Fibroblast of skin of right biceps (primary cell): ENCODE data around the gene LGALS8.
"Not testable (repeated sequence)": the region's sequence is repeated elsewhere in the genome, so short reads cannot be mapped to it uniquely, and the experiment has no call there.

Source experiments
- DNase-seq: peaks from one replicate; pipeline ENCODE4 v3.0.0-alpha.2; 2013

Gene LGALS8

DNA sequence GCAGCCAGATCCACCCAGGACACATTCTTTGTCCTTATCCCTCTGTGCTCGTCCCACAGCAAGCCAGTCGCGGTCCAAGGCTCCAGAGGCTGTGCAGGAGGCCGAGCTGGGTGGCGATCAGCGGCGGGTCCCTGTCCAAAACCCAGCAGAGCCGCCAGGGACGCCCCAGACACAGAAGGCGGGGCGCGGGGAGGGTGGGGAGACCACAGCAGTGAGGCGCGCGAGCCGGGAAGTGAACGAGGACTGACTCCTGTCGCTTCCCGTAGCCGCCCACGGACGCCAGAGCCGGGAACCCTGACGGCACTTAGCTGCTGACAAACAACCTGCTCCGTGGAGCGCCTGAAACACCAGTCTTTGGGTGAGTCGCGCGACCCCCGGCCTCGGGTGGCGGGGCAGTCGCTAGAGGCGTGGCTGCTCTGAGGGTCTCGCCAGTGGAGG lies at the start of gene LGALS8:
TSS of gene LGALS8 (plus strand) at position 279 of the 438 bp plus-strand sequence. CDS start 2,089 bp downstream, outside the sequence.
- DNase-seq, result peak; percentile 82

DNA sequence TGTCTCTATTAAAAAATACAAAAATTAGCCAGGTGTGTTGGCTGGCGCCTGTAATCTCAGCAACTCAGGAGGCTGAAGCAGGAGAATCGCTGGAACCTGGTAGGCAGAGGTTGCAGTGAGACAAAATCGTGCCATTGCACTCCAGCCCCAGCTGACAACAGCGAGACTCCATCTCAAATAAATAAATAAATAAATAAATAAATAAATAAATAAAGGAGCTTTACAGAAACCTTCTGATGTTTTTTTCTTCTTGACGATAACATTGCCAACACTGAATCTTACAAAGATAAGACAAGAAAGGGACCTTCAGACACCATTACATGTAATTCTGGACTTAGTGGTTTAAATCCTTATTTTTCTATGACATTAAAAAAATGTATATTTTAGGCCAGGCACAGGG lies 47.8 kb upstream of the LGALS8 start:
- no peak for DNase-seq

DNA sequence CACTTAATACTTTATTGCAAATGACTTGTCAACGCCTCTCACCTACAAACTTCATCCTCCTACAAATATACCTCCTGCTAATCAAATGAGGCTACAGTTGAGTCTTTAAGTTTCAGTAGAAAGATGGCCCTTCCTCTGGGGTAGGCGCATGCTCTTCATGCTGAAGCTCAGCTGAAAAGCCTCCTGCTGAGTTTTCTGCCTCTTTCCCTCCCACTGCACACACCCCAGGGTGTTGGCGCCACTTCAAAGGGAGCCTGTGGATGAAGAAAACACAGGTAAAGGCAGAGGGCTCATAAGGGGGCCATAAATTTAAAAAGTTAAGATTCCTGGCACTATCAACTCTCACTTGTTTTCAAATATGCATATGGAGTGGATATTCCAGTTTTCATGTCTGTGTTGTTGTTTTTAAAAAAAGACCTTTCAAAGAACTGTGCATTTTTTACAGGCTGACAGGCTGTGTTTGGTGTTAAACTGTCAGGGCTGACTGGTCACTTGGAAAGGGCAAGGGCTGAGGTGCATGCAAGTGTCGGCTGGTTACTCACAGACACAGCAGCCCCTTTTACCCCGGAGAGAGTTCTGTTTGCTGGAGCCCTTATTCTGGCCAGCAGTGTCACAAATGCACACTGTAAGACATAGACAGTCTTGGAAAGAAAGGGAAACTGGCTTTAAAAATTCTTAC lies 42.9 kb upstream of the LGALS8 start:
- DNase-seq, result no peak

DNA sequence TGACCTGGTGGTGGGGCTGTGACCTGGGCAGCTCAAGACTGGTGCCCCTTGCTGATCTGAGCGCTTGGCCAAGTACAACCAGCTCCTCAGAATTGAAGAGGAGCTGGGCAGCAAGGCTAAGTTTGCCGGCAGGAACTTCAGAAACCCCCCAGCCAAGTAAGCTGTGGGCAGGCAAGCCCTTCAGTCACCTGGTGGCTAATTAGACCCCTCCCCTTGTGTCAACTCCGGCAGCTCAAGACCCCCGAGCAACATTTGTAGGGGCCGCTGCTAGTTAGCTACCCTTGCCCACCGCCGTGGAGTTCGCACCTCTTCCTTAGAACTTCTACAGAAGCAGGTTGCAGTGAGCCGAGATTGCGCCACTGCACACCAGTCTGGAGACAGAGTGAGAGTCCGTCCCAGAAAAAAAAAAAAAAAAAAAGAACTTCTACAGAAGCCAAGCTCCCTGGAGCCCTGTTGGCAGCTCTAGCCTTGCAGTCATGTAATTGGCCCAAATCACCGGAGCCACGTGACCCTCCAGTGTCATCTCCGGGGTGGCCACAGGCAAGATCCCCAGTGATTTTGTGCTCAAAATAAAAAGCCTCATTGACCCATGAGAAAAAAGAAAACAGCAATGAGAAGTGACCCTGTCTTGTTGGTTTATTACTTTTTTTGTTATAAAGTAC lies 39.3 kb upstream of the LGALS8 start:
- no peak for DNase-seq

DNA sequence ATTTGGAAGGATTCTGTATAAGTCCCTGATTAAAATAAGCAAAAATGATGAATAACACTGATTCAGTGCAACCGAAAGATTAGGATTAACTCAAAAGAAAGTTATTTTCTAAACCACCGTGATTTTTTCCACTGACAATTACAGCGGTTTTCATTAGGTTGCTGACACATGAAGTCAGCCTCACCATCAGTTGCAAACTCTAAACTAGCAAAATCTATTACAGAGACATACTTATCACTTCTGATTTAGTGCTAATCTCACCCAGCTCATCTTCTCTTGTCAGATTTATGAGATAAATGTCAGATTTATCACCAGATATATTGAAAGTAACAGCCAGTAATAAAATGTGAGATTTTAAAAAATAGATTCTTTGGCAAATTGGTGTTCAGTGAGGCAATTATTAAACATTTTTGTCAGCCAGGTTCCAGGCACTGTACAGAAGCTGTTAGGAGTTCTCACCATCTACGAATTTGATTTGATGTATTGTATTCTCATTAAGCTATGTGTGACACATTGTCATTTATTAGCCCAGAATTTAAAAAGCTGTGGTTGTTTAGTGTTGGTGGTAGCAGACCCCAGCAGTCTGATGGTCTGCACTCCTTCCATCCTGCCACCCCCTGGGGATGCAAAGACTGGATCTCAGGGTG lies 37.3 kb upstream of the LGALS8 start:
- no peak for DNase-seq

DNA sequence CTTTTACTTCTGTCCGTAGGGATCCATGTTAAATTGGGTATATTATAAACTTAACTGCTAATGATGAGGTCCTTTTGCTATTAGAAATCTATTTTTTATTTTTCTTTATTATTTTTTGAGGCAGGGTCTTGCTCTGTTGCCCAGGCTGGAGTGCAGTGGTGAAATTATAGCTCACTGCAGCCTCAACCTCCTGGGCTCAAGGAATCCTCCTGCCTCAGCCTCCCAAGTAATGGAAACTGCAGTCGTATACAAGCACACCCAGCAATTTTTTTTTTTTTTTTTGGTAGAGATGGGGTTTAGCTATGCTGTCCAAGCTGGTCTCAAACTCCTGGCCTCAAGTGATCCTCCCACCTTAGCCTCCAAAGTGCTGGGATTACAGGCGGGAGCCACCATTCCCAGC lies 34.6 kb upstream of the LGALS8 start:
- DNase-seq, result not testable (repeated sequence)

DNA sequence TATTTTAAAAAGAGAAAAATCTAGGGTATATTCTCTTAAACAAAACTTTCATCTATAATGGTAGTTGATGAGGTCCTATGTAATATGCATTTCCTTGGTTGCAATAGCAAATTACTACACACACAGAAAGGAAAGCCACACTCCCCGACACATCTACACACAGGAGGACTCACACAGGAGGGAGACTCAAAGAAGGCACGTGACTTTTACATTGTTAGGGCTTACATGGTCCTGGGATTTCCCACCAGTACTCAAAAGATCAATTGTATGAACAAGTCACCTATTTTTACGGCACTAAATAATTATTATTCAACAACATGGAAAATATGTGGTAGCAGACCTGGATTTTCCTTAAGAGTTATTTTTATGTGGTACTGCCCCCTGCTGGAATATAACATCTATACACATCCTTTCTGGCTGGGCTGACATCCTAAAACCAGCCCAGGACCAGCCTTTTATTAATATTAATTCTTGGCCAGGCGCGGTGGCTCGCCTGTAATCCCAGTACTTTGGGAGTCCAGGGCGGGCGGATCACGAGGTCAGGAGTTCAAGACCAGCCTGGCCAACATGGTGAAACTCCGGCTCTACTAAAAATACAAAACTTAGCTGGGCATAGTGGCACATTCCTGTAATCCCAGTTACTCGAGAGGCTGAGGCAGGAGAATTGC lies 33.9 kb upstream of the LGALS8 start:
- DNase-seq, result peak; percentile 38

DNA sequence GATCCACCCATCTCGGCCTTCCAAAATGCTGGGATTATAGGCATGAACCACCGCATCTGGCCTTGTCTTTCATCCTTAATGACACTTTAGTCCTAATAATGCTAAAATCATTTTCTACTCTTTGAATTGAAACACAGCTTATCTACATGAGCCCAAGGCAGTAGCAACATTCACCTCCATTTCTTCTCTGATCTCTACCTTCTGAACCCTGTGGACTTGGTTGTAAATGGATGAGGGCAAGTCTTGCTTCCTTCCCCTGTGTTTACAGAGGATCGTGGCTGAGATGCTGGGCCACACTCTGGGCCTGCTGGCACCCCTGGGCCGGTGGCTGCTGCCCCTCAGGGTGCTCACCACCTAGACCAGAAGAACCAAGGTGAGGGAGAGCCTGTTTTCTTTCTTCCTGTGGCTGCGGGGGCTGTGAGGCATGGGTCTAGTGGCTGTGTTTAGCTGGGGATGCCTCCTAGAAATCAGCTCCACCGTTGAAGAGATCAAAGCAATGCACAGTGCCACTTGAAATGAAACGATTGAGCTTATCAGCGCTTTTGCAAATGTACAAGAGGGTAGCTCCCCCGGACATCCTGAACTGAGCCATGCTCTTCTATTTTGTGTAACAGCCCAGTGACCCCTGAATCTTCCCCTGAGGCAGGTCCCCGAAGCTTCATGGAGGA lies 32.2 kb upstream of the LGALS8 start:
- DNase-seq, result no peak

DNA sequence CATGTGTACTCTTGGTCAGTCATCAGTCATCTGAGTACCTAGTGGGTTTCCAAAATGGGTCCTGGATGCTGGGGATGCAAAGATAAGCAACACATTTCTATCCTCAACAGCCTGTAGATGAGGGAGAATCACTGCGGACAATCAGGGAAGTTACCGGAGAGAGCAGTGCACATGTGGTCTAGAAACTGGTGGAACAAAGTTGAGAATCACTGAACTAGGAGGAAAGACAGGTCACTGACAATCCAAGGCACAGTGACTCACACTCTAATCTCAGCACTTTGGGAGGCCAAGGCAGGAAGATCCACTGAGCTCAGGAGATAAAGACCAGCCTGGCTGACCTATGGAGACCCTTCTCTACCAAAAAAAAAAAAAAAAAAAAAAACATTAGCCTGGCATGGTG lies 31.4 kb upstream of the LGALS8 start:
- no peak for DNase-seq

DNA sequence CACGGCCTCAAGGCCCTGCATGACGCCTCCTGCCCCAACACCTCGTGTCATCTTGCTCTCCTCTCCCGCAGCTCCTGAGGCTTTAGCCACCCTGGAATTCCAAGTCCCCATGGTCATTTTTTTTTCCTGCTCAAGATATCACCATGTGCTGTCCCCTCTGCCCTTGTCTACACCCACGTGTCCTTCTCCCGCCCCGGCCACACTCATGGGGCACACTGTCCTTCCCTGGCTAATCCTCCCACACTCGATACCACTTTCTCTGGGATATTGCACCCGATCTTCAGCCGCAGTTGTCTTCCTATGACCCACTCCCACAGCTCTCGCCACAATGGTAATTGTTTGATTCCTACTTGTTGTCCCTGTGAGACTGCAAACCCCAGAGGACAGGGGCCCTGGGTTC lies 29.7 kb upstream of the LGALS8 start:
- DNase-seq, result no peak

DNA sequence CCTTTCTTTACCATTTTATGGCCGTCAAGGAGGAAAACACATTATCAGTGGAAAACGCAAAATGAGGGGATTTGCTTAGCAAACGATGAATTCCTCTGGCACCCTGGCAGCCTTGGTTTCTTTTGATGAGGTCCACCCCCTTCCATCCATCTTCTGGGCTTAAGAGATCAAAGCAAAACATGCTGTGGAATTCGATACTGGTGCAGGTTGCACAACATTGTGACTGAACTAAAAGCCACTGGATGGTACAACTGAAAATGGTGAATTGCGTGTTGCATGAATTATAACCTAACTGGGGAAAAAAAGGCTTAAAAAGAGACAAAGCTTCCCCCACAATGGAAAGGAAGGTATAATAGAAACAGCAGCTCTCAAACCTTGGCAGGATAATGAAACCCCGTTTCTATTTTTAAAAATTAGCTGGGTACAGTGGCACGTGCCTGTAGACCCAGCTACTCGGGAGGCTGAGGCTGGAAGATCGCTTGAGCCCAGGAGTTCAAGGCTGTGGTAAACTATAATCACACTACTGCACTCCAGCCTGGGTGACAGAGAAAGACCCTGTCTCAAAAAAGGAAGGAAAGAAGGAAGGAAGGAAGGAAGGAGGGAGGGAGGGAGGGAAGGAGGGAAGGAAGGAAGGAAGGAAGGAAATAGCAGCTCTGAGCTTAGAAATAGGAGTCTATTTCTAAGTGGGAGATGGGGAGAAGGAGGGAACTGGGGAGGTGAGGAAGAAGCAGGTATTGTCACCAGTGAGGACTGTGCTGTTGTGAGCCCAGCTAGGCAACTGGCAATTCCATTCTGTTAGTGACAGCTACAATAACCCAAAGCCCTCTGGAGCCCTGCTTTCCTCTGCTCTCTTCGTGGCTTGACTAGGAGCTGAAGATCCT lies 29.0 kb upstream of the LGALS8 start:
- no peak for DNase-seq

DNA sequence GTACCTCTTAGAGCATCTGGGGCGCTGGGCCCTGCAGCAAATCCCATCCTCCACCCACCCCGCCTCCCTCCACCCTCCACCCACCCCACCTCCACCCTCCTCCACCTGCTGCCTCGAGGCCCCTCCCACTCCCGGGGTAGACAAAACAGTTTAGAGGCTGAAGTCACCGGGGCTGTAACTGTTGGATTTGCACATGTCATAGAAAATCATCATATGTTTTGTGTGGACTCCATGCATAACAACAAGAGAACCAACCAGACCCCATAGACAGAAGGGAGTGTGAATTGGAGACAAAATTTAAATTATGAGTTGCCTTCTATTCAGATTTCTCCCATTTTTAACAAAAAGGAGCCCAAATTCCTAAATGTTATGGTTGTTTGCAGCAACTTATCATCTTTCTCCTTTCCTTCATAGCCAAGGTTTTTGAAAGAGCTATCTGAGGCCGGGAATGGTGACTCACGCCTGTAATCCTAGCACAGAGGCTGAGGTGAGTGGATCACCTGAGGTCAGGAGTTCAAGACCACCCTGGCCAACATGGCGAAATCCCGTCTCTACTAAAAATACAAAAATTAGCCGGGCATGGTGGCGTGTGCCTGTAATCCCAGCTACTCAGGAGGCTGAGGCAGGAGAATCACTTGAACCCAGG lies 28.2 kb upstream of the LGALS8 start:
- no peak for DNase-seq

DNA sequence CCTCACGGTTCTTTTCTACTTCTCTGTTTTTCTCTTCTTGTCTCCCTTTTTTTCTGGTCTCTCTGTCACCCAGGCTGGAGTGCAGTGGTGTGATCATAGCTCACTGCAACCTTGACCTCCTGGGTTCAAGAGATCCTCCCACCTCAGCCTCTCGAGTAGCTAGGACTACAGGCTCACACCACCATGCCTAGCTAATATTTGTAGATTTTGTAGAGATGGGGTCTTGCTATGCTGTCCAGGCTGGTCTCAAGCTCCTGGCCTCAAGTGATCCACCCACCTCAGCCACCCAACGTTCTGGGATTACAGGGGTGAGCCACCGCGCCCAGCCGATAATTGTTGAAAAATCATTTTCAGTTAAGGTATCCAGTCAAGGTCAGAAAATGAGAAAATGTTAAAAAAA lies 25.9 kb upstream of the LGALS8 start:
- no peak for DNase-seq

DNA sequence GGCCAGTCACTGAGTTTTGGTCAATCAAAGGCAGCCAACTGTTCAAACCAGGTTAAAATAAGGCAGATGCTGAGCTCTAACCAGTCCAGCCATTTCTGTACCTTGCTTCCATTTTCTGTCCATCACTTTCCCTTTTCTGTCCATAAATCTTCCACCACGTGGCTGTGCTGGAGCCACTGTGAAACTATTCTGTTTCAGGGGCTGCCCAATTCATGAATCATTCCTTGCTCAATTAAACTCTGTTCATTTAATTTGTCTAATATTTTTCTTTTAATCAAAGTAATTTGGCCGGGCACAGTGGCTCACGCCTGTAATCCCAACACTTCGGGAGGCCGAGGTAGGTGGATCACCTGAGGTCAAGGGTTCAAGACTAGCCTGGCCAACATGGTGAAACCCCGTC lies 22.7 kb upstream of the LGALS8 start:
- DNase-seq, result no peak

DNA sequence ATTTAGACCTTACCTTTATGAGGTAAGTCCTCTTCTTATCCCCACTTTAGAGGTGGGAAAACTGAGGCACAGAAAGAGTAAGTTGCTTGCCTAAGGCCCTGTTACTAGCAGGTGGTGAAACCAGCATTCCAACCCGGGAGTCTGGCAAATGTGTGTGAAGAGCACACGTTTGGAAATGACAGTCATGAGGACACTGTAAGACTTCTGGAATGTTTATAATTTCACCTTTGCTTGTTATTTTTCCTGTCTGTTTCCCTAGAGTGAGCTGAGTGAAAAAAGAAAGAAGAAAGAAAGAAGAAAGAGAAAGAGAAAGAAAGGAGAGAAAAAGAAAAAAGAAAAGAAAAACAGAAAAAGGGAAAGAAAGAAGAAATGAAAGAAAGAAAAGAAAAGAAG lies 21.2 kb upstream of the LGALS8 start:
- peak; percentile 49 for DNase-seq

DNA sequence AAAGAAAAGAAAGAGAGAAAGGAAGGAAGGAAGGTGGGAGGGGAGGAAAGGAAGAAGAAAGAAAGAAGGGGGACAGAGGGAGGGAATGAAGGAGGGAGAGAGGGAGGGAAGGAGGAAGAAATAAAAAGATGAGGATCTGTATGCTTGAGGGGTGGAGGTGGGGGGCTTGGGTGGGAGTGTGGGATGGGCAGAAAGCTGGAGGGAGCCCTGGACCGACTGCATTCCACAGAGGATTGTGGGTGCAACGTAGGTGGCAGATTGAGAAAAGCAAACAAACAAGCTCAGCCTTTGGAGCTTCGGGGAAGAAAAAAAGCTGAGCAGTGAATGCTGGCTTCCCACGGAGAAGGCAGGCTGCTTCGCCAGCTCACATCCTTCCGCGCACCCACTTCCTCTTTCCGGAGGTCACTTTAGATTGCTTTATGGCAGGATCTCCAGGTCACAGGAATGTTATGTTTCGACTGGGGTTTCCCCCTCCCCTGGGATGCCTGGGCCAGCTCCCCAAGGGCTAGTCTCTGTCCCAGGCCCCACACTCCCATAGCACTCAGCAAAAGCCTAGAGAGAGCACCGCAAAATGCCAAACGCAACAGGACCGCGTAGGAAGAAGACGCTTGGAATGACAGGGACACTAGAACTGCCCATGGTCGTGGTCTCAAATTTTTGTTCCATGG lies 20.7 kb upstream of the LGALS8 start:
- peak; percentile 63 for DNase-seq

DNA sequence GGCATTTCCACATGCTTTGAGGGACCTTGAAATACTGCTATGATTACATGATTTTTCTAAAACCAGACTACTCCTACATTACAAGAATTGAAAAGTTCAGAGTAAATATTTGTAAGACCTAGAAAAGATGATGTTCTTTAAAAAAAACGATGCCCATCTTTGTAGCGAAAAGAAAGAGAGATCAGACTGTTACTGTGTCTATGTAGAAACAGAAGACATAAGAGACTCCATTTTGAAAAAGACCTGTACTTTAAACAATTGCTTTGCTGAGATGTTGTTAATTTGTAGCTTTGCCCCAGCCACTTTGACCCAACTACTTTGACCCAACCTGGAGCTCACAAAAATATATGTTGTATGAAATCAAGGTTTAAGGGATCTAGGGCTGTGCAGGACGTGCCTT lies 19.4 kb upstream of the LGALS8 start:
- not testable (repeated sequence) for DNase-seq

DNA sequence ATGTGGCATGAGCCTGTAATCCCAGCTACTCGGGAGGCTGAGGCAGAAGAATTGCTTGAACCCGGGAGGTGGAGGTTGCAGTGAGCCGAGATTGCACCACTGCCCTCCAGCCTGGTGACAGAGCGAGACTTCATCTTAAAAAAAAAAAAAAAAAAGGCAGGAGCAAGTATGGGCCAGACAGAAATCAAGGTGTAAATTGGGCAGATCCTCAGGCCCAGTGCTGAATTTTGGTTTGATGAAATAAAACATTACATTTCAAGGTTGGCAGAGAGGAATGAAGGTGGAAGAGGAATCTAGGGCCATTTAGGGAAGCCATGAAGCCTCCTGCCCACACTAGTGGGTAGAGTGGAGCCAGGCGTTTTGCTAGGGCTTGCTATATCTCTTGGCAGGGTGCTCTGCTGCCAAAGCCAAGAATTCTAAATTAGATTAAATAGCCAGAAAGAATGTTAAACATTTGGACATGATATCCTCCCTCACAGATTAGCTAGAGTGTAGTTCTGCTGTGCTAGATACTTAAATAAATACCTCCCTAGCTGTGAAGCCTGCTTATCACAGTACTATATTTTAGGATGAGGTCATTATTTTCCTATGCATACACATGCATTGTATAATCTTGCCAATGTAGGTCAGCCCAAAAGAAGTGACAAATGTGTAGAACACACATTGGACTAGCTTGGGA lies 16.6 kb upstream of the LGALS8 start:
- peak; percentile 31 for DNase-seq

DNA sequence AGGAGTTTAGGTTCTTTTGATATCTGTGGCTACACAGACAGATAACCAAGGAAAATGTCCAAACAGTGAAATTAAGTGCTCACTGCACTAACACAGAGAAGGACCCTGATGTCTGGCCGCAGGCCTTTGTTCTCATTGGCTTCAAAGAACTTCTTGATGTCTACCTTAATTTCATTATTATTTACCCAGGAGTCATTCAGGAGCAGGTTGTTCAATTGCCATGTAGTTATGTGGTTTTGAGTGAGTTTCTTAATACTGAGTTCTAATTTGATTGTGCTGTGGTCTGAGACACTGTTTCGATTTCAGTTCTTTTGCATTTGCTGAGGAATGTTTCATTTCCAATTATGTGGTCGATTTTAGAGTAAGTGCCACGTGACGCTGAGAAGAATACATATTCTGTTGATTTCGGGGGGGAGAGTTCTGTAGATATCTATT lies 15.2 kb upstream of the LGALS8 start:
- no peak for DNase-seq

DNA sequence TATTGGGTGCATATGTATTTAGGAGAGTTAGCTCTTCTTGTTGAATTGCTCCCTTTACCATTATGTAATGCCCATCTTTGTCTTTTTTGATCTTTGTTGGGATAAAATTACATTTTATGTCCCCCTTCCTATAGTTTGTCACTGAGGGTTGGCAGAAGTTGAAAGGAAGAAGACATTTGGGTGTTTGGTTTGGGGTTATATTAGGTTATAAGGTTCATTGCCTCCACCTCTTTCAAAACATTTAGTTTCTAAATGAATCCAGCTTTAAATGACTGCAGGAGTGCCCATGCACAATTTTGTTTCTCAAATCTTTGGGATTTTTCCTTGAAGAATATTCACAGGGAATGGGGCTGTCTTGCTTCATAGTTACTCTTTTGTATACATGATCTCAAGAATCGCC lies 14.6 kb upstream of the LGALS8 start:
- no peak for DNase-seq
